Dermis blood vessel endothelial cell (primary cell): ENCODE data around the gene GTF3C5. TPM values are rescaled to one million over a fixed set of nuclear protein-coding genes. Genes with fewer than 3 reads are reported as not detected.

Source experiments
- DNase-seq: peaks from one replicate; pipeline ENCODE4 v3.0.0; 2010
- total RNA-seq: library from RNA; depleted of rRNA; stranded (reverse); fragments of >200 nt; gene quantifications from 2 replicates; pipeline ENCODE4 v1.2.3, GENCODE V29; 2014

GTF3C5 gene
- total RNA-seq, 1 donor from 2014 or later = 53.3 TPM

DNA sequence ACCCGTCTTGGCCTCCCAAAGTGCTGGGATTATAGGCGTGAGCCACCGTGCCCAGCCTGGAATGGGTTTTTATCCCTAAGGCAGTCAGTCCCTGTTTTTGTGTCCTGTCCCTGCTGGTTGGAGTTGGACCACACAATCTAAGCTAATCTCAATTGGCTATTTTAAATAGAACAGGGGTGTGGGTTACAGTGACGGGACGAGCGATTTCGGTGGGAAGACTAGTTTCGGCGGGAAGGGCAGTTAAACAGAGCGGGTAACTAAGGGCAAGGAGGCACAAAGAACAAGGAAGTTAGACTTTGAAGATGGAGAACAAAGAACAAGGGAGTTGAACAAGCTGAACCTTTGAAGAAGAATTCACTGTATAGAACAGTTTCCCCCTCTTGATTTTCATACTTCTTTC is 1.4 kb downstream of the GTF3C5 start:
- DNase-seq = no peak

- no peak for DNase-seq
These were observed 4.9 kb downstream of the GTF3C5 start for GRCh38 chr9:133035669-133036068.

- no peak for DNase-seq
These were observed 7.1 kb downstream of the GTF3C5 start for GRCh38 chr9:133037775-133038515.

GRCh38 chr9:133040892-133041479 is 10.2 kb downstream of the GTF3C5 start:
- peak; percentile 59 for DNase-seq

GRCh38 chr9:133041958-133042357 is 11.2 kb downstream of the GTF3C5 start:
- no peak for DNase-seq

GRCh38 chr9:133042676-133043075 is 11.9 kb downstream of the GTF3C5 start:
- DNase-seq = no peak

DNA sequence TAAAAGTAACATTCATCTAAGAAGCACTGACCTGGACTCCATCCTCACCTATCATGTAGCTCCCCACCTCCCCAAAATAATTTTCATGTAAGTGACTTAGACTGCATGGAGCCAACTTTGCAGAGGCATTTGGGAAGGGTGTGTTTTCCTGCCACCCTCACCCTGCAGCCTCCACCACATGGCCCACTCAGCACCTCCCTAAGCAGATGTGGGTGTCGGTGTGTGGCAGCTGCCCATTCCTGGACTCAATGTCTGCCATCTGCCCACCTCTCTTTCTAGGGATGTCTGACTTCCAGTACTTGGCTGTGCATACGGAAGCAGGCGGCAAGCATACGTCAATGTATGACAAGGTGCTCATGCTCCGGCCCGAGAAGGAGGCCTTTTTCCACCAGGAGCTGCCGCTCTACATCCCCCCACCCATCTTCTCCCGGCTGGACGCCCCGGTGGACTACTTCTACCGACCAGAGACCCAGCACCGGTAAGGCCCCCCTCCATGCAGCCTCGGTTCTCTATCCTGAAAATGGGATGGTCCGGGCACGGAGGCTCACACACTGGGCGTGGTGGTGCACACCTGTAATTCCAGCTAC is 12.7 kb downstream of the GTF3C5 start:
- DNase-seq = no peak

DNA sequence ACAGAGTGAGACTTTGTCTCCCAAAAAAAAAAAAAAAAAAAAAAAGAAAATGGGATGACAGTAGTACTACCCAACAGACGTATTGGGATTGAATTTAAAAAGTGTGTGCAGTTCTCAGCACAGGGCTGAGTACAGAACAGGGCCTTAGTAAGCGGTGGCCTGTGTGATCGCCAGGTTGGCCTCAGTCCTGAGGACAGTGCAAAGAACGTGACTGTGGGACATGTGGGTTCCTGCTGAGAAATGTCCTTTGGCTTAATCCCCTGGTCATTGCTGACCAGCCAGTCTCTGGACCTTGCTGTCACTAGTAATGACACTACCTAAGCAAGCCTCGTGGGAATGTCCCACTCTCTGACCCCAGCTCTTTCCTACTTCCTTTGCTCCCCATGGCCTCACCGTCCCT is 13.3 kb downstream of the GTF3C5 start:
- DNase-seq = no peak

GRCh38 chr9:133044661-133045060 is 13.9 kb downstream of the GTF3C5 start:
- no peak for DNase-seq

- DNase-seq = no peak
These were observed 14.3 kb downstream of the GTF3C5 start for GRCh38 chr9:133045132-133045531.

DNA sequence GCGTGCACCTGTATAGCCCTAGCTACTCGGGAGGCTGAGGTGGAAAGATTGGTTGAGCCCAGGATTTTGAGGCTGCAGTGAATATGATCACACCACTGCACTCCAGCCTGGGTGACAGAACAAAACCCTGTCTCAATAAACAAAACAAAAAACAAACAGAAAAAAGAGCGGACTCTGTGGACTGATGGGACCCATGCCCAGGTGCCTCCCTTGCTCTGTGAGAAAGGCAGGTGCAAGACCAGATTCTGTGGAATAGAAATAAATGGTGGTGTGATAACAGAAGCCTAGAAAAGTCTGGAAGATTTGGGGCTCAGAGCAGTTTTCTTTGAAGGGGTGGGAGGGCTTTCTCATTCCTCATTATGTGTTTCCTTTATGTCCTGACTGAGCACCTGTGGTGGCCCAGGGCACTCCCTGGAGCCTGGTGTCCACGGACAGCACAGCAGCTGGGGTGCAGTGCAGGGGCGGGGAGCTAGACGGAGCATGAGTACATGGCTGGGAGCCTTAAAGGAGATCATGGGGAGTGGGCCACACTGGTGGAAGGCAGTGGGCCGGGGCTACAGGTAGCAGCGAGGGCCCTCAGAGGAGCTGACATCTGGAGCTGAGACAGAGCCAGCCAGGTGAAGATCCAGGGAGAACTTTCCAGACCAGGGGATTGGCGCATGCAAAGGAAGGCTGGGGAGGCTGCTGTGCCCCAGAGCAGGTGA is 15.6 kb downstream of the GTF3C5 start:
- no peak for DNase-seq

DNA sequence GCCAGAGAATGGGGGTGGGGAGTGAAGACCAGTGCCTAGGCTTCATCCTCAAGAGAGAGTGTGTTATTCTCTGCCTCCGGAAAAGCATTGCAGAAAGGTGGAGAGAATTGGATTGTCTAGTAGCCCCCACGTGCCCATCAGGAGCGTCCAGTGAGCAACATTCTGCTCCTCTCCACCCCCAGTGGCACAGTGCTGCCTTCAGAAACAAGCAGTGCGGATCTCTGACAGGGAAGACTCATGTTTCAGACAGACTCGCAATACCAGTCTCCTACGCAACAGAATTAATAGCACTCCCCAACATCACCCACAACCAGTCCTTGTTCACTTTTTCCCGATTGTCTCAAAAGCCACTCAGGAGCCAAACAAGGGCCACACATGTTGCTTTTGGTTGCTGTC is 16.1 kb downstream of the GTF3C5 start:
- no peak for DNase-seq

- peak; percentile 60 for DNase-seq
These were observed 17.8 kb downstream of the GTF3C5 start for GRCh38 chr9:133048595-133048994.

DNA sequence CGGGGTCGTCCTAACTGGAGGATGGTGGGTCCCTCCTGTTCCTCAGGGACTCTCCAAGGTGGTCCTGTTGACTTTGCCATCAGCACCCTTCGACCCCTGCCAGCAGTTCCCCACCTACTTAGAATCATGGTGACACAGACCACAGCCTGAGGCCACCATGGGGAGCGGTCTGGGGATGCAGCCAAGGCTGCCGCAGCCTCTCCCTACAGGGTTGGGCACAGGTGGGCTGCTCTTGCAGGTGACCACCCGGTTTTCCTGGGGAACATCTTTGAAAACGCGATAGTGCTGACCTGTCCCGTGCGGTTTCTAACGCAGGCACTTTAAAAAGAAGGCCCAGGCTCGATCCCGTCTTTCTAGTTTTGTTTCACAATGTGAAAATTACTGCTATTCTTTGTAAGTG is 18.2 kb downstream of the GTF3C5 start:
- DNase-seq = no peak

DNA sequence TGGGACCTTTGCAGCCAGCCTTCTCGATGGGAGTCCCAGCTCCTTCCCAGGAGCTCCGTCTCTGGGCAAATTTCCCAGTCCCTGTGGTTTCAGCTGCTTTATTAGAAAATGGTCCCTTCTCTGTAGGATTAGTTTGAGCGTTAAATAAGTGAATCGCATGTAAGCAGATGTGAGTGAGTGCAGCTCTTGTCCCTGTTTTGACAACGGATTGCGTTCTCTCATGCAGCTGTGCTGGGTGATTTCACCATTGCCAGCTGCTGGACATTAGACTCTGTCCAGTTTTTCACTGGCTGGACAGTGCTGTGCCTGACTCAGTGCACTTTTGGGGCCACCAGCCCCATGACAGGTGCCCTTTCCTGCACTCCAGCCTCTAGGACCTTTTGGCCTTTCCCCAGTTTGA is 19.3 kb downstream of the GTF3C5 start:
- DNase-seq = no peak

DNA sequence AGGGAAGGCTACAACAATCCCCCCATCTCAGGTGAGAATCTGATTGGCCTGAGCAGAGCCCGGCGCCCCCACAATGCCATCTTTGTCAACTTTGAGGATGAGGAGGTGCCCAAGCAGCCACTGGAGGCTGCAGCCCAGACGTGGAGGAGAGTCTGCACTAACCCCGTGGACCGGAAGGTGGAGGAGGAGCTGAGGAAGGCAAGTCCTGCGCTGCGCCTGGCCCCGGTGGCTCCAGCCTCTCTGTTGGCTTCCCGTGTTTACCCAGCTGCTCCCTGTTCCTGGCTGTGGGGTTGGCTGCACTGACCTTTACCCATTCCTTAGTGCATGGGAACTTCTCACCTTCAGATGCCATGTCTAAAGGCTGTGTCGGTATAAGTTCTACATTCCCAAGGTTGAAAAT is 20.0 kb downstream of the GTF3C5 start:
- peak; percentile 52 for DNase-seq

DNA sequence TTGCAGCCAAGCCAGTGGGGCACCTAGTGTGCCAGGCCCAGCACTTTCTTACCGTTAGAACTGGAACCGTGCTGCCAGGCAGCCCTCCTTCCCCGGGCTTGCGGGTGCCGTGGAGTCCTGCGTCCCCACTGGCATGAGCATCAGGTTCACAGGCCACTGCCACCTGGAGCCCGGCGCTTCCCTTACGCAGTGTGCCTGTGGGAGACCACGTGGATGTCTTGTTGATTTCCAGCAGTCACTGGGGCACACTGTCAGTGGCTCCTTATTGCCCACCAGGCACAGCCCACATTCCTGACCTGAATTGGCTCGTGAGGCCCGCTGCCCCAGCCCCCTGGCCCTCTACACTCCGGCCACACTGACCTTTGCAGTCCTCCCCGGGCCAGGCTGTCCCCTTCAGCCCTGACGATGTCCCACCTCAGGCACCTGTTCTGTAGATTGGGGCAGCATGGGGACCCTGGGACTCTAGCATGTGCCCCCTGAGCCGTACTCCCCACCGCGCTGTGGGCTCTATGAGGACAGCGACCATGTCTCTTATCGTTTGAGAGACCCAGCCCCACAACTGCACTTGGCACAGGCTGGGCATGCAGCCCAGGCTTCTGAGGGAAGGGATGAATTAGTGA is 20.6 kb downstream of the GTF3C5 start:
- DNase-seq = no peak

- no peak for DNase-seq
These were observed 21.3 kb downstream of the GTF3C5 start for GRCh38 chr9:133051966-133052539.

GRCh38 chr9:133054194-133054890 is 23.5 kb downstream of the GTF3C5 start:
- no peak for DNase-seq

DNA sequence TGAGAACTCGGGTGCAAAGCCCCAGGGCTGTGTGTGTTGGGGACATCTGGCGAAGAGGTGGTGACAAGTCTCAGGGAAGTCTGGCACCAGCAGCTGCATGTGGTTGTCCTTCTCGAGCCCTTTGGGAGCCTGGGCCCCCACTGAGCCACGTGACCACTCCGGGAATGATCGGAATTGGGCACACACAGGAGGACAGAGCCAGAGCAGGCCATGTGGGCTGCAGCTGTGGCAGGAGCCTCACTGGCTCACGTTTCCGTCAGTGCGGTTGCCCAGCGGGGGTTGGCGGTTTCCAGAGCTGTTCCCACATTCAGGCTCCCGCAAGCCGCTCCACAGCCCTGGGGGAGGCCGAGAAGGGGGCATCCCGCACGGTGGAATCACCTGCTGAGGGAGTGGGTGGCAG is 24.2 kb downstream of the GTF3C5 start:
- DNase-seq = no peak

DNA sequence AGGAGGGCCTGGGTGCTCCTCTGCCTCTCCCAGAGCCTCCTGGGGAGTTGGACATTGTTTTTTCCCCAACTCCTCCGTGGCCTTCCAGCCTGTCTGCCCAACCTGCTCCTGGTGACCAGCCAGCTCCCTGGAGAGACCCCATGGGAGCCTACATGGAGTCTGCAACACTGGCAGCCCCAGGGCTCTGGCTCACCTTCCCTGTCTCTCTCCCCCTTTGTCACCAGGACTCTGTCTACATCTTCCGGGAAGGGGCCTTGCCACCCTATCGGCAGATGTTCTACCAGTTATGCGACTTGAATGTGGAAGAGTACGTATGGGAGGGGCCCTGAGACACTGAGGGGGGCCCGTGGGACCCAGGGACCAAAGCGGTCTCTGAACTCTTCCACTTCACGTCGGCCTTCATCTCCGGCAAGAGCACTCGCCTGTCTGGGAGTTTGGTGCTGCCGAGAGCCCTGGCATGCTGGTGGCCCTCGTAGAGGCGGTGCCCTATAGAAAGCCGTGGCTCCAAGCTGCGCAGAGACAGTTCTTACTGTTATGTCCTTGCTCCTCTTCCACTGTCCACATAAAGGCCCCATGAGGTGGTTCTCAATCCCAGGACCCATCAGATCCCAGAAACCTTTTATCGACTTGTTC is 25.1 kb downstream of the GTF3C5 start:
- no peak for DNase-seq

GRCh38 chr9:133056533-133056932 is 25.7 kb downstream of the GTF3C5 start:
- no peak for DNase-seq
